K562 (cell line): ENCODE measurements around the gene PDE1A. TPM values are rescaled to one million over a fixed set of nuclear protein-coding genes. Genes with fewer than 3 reads are reported as not detected.

Source experiments
- ATAC-seq: fragments of 200-7000 bp; cut with Tn5 transposase; 3 replicates; pipeline ENCODE4 v1.9.1; 2020; ENCODE audit warnings: moderate library complexity
- BruUV-seq: library from RNA; stranded (reverse); fragments of 400-500 nt; replicated peaks from 2 replicates; lab custom pipeline; 2021; lab: Mats Ljungman, UMichigan
- CTCF ChIA-PET: fragments of 300-600 bp; formaldehyde crosslinking; extraction: SDS; loops from one replicate; lab custom pipeline; 2021; ENCODE audit warnings: low intra/inter-chr PET ratio; lab: Yijun Ruan, JAX
- POLR2A ChIA-PET: fragments of 300-600, 350-650 bp; sonication (Branson Sonifier 250); formaldehyde crosslinking; extraction: SDS; loops from one replicate; lab custom pipeline; 2021; ENCODE audit warnings: antibody characterized with exemption, inconsistent platforms; lab: Yijun Ruan, JAX
- DNase-seq, 4 experiments: peaks; one replicate each; pipeline versions ENCODE4 v3.0.0 to v3.0.0-alpha.2; 2011 to 2018; ENCODE audit warnings: low spot score in 3 of 4, mixed read lengths in 3 of 4; ENCODE audit errors: extremely low read depth in 1 of 4
- FAIRE-seq: peaks from 2 replicates; lab custom pipeline; 2011; peaks lifted over from hg19 to GRCh38; lab: Jason Lieb, UNC
- H2AFZ ChIP-seq: 2 replicates; pipeline ENCODE4 v1.6.0; 2011; ENCODE audit warnings: low read depth, low read length, control low read depth, inconsistent platforms
- H3K27ac ChIP-seq: fragments of 200-600 bp; 3 replicates; pipeline ENCODE4 v1.8.0; 2011; ENCODE audit warnings: low read depth, mild to moderate bottlenecking, control low read depth, inconsistent platforms, low read length, moderate library complexity, mixed read lengths; ENCODE audit errors: extremely low read depth
- H3K27me3 ChIP-seq, 2 experiments: fragments of 300-600 bp in 1 of 2; 2 replicates in 1 of 2; 3 replicates in 1 of 2; pipeline versions ENCODE4 v1.6.0 to v1.8.0; 2011; ENCODE audit warnings: inconsistent platforms in 2 of 2, low read length in 2 of 2, mild to moderate bottlenecking in 1 of 2, mixed read lengths in 1 of 2, moderate library complexity in 1 of 2; ENCODE audit not compliant: control insufficient read depth in 2 of 2, insufficient read depth in 2 of 2
- H3K36me3 ChIP-seq: fragments of 300-600 bp; 3 replicates; pipeline ENCODE4 v1.8.0; 2011; ENCODE audit warnings: mild to moderate bottlenecking, low read length, inconsistent platforms; ENCODE audit not compliant: control insufficient read depth, insufficient read depth
- H3K4me1 ChIP-seq, 2 experiments: fragments of 200-600 bp in 1 of 2; replicated peaks in 1 of 2; 2 replicates in 1 of 2; 3 replicates in 1 of 2; pipeline versions ENCODE4 v1.5.1 to v1.8.0; 2011; ENCODE audit warnings: inconsistent platforms in 2 of 2, low read length in 2 of 2, mild to moderate bottlenecking in 1 of 2, mixed read lengths in 1 of 2, moderate library complexity in 1 of 2; ENCODE audit not compliant: control insufficient read depth in 2 of 2, insufficient read depth in 2 of 2
- H3K4me2 ChIP-seq: 2 replicates; pipeline ENCODE4 v1.6.1; 2011; ENCODE audit warnings: low read length, control low read depth, inconsistent platforms, mixed read lengths; ENCODE audit not compliant: insufficient read depth
- H3K4me3 ChIP-seq: fragments of 200-600 bp; sonication (generic), shearing (Covaris generic); 2 replicates; pipeline ENCODE4 v1.5.1; 2016; ENCODE audit warnings: control low read depth, inconsistent platforms
- H3K79me2 ChIP-seq: fragments of 200-600 bp; 3 replicates; pipeline ENCODE4 v1.8.0; 2011; ENCODE audit warnings: low read length, inconsistent platforms; ENCODE audit not compliant: control insufficient read depth, insufficient read depth
- H3K9ac ChIP-seq, 2 experiments: 2 replicates each; pipeline versions ENCODE4 v1.6.0 to v1.6.1; 2011; ENCODE audit warnings: low read depth in 2 of 2, low read length in 2 of 2, control low read depth in 1 of 2, inconsistent platforms in 1 of 2, mild to moderate bottlenecking in 1 of 2, mixed read lengths in 1 of 2; ENCODE audit not compliant: insufficient read depth in 1 of 2
- H3K9me1 ChIP-seq: one replicate; pipeline ENCODE4 v1.6.0; 2011; ENCODE audit warnings: inconsistent platforms, mild to moderate bottlenecking, low read length, moderate library complexity; ENCODE audit not compliant: control insufficient read depth, insufficient read depth
- H3K9me3 ChIP-seq: replicated peaks from 2 replicates; pipeline ENCODE4 v1.5.1; 2011; ENCODE audit warnings: low read depth, low read length, inconsistent platforms; ENCODE audit not compliant: control insufficient read depth, insufficient read depth
- H4K20me1 ChIP-seq: replicated peaks from 2 replicates; pipeline ENCODE4 v1.6.1; 2011; ENCODE audit warnings: low read length, inconsistent platforms, mixed read lengths; ENCODE audit not compliant: control insufficient read depth, insufficient read depth
- CREBBP ChIP-seq: IDR thresholded peaks from one replicate; pipeline ENCODE4 v1.6.1; 2012; ENCODE audit warnings: low read depth, mild to moderate bottlenecking, control low read depth, inconsistent platforms, low read length
- CSDE1 ChIP-seq, 2 experiments: fragments of 450-650 bp; IDR thresholded peaks; 2 replicates each; pipeline ENCODE4 v1.6.1; 2016; ENCODE audit warnings: mild to moderate bottlenecking in 1 of 2
- IRF2 ChIP-seq: sonication (generic); formaldehyde crosslinking; IDR thresholded peaks from 2 replicates; pipeline ENCODE4 v1.8.1; 2022; ENCODE audit warnings: mild to moderate bottlenecking, missing genetic modification reagents
- JUN ChIP-seq, 2 experiments: sonication (generic) in 1 of 2; formaldehyde crosslinking in 1 of 2; IDR thresholded peaks; 2 replicates each; pipeline versions ENCODE4 v1.6.1 to v1.8.0; 2012 to 2022; ENCODE audit warnings: borderline replicate concordance in 2 of 2, mild to moderate bottlenecking in 2 of 2, improper control_type of control experiment in 1 of 2, low read depth in 1 of 2, low read length in 1 of 2, missing genetic modification reagents in 1 of 2
- JUND ChIP-seq, 2 experiments: IDR thresholded peaks; 2 replicates in 1 of 2; 3 replicates in 1 of 2; pipeline ENCODE4 v1.6.1; 2011; ENCODE audit warnings: borderline replicate concordance in 2 of 2, low read depth in 2 of 2, low read length in 2 of 2, improper control_type of control experiment in 1 of 2, missing biosample characterization in 1 of 2, missing genetic modification characterization in 1 of 2, missing genetic modification reagents in 1 of 2
- KDM2B ChIP-seq: fragments of 250-450 bp; sonication (Bioruptor Pico); IDR thresholded peaks from 2 replicates; pipeline ENCODE4 v1.8.0; 2021; ENCODE audit warnings: mild to moderate bottlenecking, moderate library complexity
- SMAD1 ChIP-seq: fragments of 150-350 bp; IDR thresholded peaks from 2 replicates; pipeline ENCODE4 v1.6.1; 2014; ENCODE audit warnings: low read length, low read depth; ENCODE audit not compliant: partially characterized antibody
- SREBF2 ChIP-seq: sonication (generic); formaldehyde crosslinking; IDR thresholded peaks from 2 replicates; pipeline ENCODE4 v1.4.0; 2020; ENCODE audit warnings: mild to moderate bottlenecking, missing genetic modification reagents
- ZBED1 ChIP-seq: IDR thresholded peaks from 2 replicates; pipeline ENCODE4 v1.6.1; 2014
- ZC3H8 ChIP-seq: fragments of 450-650 bp; IDR thresholded peaks from 2 replicates; pipeline ENCODE4 v1.6.1; 2017
- ZNF586 ChIP-seq: fragments of 450-650 bp; formaldehyde crosslinking; conservative IDR thresholded peaks from 2 replicates; pipeline ENCODE4 v1.4.0; 2020; ENCODE audit warnings: mild to moderate bottlenecking, moderate library complexity
- ZNF77 ChIP-seq: fragments of 250-450 bp; sonication (Bioruptor Pico); IDR thresholded peaks from 2 replicates; pipeline ENCODE4 v1.5.0; 2020
- WGBS: fragments of 100-300 bp; shearing (Covaris generic); methylation state at CpG from one replicate; pipeline ENCODE4 v1.1.6; 2016; ENCODE audit warnings: low coverage, mixed read lengths; ENCODE audit not compliant: insufficient coverage; ENCODE audit errors: missing lambda C conversion rate; 5-methylcytosine and 5-hydroxymethylcytosine counted together
- in situ Hi-C: fragments of 300-500 bp; cut with MboI; formaldehyde crosslinking; loops from 4 replicates; pipeline ENCODE4 v1.15.0; 2018; ENCODE audit warnings: inconsistent platforms, mixed read lengths
- intact Hi-C: fragments of 100-400 bp; cut with micrococcal nuclease; formaldehyde crosslinking; loops from 2 replicates; pipeline ENCODE4 v1.14.2; 2022
- polyA plus RNA-seq, 8 experiments: library from polyadenylated mRNA; depleted of rRNA in 4 of 8; stranded (reverse) in 5 of 8; unstranded in 3 of 8; fragments of >200 nt; fragmentation: Nextera tagmentation in 2 of 8; fragmentation: Illumina TruSeq in 1 of 8; extraction: Ambion mirVana in 2 of 8; extraction: Trizol in 1 of 8; gene quantifications; 2 replicates each; pipeline versions ENCODE4 v1.2.1 to v1.2.3, GENCODE V29; 2011 to 2014; ENCODE audit warnings: inconsistent platforms in 1 of 8, missing spikeins in 1 of 8
- total RNA-seq, 7 experiments: library from RNA; depleted of rRNA in 6 of 7; stranded (reverse); fragments of >200 nt in 6 of 7; fragmentation: Illumina TruSeq in 2 of 7; extraction: Trizol in 2 of 7; gene quantifications; 2 replicates each; pipeline versions ENCODE4 v1.2.1 to v1.2.3, GENCODE V29; 2011 to 2021; ENCODE audit warnings: low replicate concordance in 1 of 7
- TF ChIP-seq, protein P1 (sequence below): fragments of 450-650 bp; formaldehyde crosslinking; IDR thresholded peaks from 2 replicates; pipeline ENCODE4 v1.4.0; 2020; ENCODE audit warnings: mild to moderate bottlenecking
- TF ChIP-seq, protein P2 (sequence below): fragments of 250-450 bp; sonication (Bioruptor Pico); IDR thresholded peaks from 2 replicates; pipeline ENCODE4 v1.8.0; 2022; ENCODE audit warnings: inconsistent platforms
- TF ChIP-seq, protein P3 (sequence below): fragments of 450-650 bp; IDR thresholded peaks from 2 replicates; pipeline ENCODE4 v1.7.1; 2018; ENCODE audit warnings: mild to moderate bottlenecking, low read depth; ENCODE audit not compliant: partially characterized antibody
- TF ChIP-seq, protein P4 (sequence below), 3 experiments: IDR thresholded peaks in 2 of 3; conservative IDR thresholded peaks in 1 of 3; 2 replicates each; pipeline ENCODE4 v1.5.1; 2011 to 2012; ENCODE audit warnings: low read length in 3 of 3, mild to moderate bottlenecking in 3 of 3, control low read depth in 2 of 3, improper control_type of control experiment in 1 of 3, inconsistent platforms in 1 of 3, low read depth in 1 of 3, mixed read lengths in 1 of 3, moderate library complexity in 1 of 3; ENCODE audit not compliant: insufficient read depth in 2 of 3

PDE1A gene
- total and polyA plus RNA-seq, 9 of the 15 experiments (the other 6 are each of a cell fraction or from before 2014, with no cell fraction given) = 0.14 to 0.91 (median 0.32) TPM

DNA sequence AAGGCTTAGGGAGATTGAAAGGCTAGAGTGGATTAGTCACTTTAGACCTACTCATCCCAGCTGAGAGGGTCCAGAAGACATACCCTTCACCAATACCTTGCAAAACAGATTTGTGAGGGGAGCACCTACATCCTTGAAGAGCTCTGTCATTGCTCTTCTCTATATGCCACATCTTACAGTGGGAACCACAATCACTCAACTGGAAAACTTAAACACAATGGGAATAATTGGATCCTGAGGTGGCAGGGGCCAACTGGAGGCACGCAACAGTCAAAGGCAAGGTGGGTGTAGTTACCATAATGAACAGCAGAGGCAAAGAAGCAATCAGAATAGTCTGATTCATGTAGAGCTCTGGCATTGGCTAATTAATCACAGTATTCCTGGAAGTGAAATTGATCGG is 35.4 kb downstream of the PDE1A start:
- in situ Hi-C loops (no loop called here), intact Hi-C loops (no loop called here)
- H3K36me3 ChIP-seq = no peaks in the 10 kb centered on the region
- H3K9me3 ChIP-seq = no peaks in the 10 kb centered on the region
- DNase-seq (no peak), FAIRE-seq (no peak), ATAC-seq (no peak)
- H3K9me1 ChIP-seq = no peaks in the 10 kb centered on the region
- no peak overlapping the region for H3K9ac ChIP-seq
- CTCF ChIA-PET = no interaction called here
- POLR2A ChIA-PET = no interaction called here
- no peaks in the 10 kb centered on the region for H3K4me1 ChIP-seq
- H3K27ac ChIP-seq = no peak overlapping the region
- no peak overlapping the region for H3K4me3 ChIP-seq
- BruUV-seq = no TSS peak
- H2AFZ ChIP-seq = no peak overlapping the region
- no peaks in the 10 kb centered on the region for H3K79me2 ChIP-seq
- no peaks in the 10 kb centered on the region for H4K20me1 ChIP-seq
- no peak overlapping the region for H3K4me2 ChIP-seq
- no peaks in the 10 kb centered on the region for H3K27me3 ChIP-seq
- WGBS = 3% methylated on average over 2 of the region's 2 CpGs
- TF ChIP-seq KDM2B (CRISPR knock-in tag) (no peak), SMAD1 (no peak), ZBED1 (no peak), ZNF586 (CRISPR knock-in tag) (no peak), JUND (IDR thresholded peaks at IDR 0.05; ENCODE audit: borderline replicate concordance, low read depth, low read length) (no peak), JUND (tag; IDR thresholded peaks at IDR 0.05; ENCODE audit: borderline replicate concordance, low read depth, low read length) (no peak), CSDE1 (IDR thresholded peaks at IDR 0.05) (no peak), JUN (IDR thresholded peaks at IDR 0.05; ENCODE audit: borderline replicate concordance, low read depth, low read length) (no peak), JUN (CRISPR knock-in tag; IDR thresholded peaks at IDR 0.05; ENCODE audit: borderline replicate concordance) (no peak), CREBBP (no peak), ZNF77 (CRISPR knock-in tag) (no peak), ZC3H8 (no peak), IRF2 (no peak), SREBF2 (CRISPR knock-in tag) (no peak)
- TF ChIP-seq, protein P1, sequence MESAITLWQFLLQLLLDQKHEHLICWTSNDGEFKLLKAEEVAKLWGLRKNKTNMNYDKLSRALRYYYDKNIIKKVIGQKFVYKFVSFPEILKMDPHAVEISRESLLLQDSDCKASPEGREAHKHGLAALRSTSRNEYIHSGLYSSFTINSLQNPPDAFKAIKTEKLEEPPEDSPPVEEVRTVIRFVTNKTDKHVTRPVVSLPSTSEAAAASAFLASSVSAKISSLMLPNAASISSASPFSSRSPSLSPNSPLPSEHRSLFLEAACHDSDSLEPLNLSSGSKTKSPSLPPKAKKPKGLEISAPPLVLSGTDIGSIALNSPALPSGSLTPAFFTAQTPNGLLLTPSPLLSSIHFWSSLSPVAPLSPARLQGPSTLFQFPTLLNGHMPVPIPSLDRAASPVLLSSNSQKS (CRISPR knock-in tag) = no peak
- TF ChIP-seq, protein P2, sequence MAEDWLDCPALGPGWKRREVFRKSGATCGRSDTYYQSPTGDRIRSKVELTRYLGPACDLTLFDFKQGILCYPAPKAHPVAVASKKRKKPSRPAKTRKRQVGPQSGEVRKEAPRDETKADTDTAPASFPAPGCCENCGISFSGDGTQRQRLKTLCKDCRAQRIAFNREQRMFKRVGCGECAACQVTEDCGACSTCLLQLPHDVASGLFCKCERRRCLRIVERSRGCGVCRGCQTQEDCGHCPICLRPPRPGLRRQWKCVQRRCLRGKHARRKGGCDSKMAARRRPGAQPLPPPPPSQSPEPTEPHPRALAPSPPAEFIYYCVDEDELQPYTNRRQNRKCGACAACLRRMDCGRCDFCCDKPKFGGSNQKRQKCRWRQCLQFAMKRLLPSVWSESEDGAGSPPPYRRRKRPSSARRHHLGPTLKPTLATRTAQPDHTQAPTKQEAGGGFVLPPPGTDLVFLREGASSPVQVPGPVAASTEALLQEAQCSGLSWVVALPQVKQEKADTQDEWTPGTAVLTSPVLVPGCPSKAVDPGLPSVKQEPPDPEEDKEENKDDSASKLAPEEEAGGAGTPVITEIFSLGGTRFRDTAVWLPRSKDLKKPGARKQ (CRISPR knock-in tag) = no peak
- TF ChIP-seq, protein P3, sequence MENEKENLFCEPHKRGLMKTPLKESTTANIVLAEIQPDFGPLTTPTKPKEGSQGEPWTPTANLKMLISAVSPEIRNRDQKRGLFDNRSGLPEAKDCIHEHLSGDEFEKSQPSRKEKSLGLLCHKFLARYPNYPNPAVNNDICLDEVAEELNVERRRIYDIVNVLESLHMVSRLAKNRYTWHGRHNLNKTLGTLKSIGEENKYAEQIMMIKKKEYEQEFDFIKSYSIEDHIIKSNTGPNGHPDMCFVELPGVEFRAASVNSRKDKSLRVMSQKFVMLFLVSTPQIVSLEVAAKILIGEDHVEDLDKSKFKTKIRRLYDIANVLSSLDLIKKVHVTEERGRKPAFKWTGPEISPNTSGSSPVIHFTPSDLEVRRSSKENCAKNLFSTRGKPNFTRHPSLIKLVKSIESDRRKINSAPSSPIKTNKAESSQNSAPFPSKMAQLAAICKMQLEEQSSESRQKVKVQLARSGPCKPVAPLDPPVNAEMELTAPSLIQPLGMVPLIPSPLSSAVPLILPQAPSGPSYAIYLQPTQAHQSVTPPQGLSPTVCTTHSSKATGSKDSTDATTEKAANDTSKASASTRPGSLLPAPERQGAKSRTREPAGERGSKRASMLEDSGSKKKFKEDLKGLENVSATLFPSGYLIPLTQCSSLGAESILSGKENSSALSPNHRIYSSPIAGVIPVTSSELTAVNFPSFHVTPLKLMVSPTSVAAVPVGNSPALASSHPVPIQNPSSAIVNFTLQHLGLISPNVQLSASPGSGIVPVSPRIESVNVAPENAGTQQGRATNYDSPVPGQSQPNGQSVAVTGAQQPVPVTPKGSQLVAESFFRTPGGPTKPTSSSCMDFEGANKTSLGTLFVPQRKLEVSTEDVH = no peak
- TF ChIP-seq, protein P4, sequence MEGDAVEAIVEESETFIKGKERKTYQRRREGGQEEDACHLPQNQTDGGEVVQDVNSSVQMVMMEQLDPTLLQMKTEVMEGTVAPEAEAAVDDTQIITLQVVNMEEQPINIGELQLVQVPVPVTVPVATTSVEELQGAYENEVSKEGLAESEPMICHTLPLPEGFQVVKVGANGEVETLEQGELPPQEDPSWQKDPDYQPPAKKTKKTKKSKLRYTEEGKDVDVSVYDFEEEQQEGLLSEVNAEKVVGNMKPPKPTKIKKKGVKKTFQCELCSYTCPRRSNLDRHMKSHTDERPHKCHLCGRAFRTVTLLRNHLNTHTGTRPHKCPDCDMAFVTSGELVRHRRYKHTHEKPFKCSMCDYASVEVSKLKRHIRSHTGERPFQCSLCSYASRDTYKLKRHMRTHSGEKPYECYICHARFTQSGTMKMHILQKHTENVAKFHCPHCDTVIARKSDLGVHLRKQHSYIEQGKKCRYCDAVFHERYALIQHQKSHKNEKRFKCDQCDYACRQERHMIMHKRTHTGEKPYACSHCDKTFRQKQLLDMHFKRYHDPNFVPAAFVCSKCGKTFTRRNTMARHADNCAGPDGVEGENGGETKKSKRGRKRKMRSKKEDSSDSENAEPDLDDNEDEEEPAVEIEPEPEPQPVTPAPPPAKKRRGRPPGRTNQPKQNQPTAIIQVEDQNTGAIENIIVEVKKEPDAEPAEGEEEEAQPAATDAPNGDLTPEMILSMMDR (IDR thresholded peaks at IDR 0.05 in 2 of 3, conservative IDR thresholded peaks at IDR 0.05 in 1 of 3; ENCODE audit: insufficient read depth in 2 of 3, low read depth in 1 of 3, low read length in 3 of 3) = no peak
